ENCODE data around the gene MRPS18B.

Gene MRPS18B

GRCh38 chr6:30617565-30618269, at the start of gene MRPS18B:
Gene MRPS18B (plus strand): TSS chr6:30617840. CDS start chr6:30617866, 26 bp downstream.
- peak; percentile 97 for DNase-seq

- no peak for DNase-seq
Observed at GRCh38 chr6:30568245-30568644, 49.4 kb upstream of the MRPS18B start.

GRCh38 chr6:30570263-30570662, 47.4 kb upstream of the MRPS18B start:
- DNase-seq, result no peak

- DNase-seq, result peak; percentile 3
Observed at GRCh38 chr6:30570740-30571074, 46.9 kb upstream of the MRPS18B start.

GRCh38 chr6:30571075-30571761, 46.4 kb upstream of the MRPS18B start, which contains the start of gene ABCF1:
Gene ABCF1 (plus strand): TSS chr6:30571442. CDS start chr6:30571488, 46 bp downstream.
- DNase-seq, result peak; percentile 96

DNA sequence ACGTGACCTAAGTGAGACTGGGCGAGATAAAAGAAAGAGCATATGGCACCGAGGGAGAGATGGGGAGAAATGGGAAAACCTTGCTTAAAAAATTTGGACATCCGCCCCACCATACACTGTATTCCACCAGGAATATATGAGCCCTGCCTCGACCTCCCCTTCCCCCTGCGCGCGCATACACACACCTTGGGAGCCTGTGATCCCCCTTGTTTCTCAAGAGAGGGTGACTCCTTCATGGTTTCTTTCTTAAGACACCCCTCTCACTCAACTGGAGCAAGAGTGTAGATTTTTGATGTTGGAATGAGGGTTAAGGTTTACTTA, 45.9 kb upstream of the MRPS18B start:
- DNase-seq, result no peak

- DNase-seq, result no peak
Observed at GRCh38 chr6:30572148-30572547, 45.5 kb upstream of the MRPS18B start.

- DNase-seq, result no peak
Observed at GRCh38 chr6:30573113-30573512, 44.5 kb upstream of the MRPS18B start.

DNA sequence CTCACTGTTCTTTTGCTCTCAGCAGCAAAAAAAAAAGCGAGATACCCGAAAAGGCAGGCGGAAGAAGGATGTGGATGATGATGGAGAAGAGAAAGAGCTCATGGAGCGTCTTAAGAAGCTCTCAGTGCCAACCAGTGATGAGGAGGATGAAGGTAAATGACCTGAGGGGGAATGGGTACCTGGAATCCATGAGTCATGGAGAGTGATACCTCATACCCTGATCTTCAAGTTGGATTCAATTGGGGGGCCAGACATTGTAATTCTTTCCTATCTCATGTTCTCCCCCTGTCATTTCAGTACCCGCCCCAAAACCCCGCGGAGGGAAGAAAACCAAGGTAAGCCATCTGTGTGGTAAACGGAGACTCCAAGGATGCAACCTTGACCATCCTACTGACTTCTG, 39.6 kb upstream of the MRPS18B start:
- no peak for DNase-seq

GRCh38 chr6:30583921-30584320, 33.7 kb upstream of the MRPS18B start:
- DNase-seq, result no peak

DNA sequence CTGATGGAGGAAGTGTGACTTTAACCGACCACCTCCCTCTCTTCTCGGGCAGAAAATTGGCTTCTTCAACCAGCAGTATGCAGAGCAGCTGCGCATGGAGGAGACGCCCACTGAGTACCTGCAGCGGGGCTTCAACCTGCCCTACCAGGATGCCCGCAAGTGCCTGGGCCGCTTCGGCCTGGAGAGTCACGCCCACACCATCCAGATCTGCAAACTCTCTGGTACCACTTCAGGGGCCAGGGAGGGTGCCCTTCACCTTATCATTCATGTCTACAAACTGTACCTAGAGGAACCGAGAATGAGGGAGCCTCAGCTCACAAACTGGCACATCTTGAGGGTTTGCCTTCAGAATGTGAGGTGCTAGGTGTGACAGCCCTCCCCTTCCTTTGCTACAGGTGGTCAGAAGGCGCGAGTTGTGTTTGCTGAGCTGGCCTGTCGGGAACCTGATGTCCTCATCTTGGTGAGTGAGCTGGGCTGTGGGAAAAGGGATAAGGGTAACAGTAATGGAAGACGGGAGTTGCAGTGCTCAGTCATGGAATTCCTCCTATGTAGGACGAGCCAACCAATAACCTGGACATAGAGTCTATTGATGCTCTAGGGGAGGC, 27.8 kb upstream of the MRPS18B start:
- DNase-seq, result no peak

- DNase-seq, result no peak
Observed at GRCh38 chr6:30590509-30590908, 27.1 kb upstream of the MRPS18B start.

GRCh38 chr6:30591008-30591407, 26.6 kb upstream of the MRPS18B start:
- DNase-seq, result peak; percentile 57

DNA sequence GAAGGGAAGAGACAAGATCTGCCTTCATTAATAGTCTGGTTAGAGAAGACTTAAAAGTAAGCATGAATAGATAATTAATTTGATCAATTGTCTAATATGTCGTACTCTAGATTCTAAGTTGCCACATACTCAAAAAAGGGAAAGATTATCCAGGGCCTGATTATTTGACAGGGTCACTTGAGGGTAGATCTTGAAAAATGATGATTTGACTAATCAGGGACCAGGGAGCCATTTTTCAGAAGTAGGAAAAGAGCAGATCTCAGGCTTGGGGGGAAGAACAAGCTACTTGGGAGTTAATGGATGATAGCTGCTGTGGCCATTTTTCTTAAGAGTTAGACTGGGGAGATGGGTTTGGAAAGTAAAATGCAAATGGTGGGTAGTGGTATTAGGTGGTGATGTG, 25.4 kb upstream of the MRPS18B start:
- DNase-seq, result no peak

DNA sequence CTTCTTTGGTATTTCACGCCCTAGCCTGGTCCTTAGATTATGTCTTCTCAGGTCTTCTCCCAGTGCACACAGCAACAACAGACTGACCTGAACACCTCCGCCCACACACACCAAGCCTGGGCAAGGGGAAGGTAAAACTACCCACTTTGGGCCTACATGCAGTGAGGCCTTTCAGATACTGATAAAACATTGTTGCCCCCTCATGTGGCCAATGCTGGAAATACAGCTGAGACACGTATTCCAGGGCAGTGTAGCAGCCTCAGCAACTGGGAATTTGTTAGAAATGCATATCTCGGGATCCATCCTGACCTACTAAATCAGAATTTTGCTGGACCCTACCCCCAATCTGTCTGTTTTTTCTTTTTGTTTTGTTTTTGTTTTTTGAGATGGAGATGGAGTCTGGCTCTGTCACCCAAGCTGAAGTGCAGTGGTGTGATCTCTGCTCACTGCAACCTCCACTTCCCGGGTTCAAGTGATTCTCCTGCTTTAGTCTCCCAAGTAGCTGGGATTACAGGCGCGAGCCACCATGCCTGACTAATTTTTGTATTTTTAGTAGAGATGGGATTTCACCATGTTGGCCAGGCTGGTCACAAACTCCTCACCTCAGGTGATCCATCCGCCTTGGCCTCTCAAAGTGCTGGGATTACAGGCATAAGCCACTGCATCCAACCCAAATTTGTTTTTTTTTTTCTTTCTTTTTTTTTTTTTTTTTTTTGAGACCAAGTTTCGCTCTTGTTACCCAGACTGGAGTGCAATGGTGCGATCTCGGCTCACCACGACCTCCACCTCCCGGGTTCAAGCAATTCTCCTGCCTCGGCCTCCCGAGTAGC, 20.1 kb upstream of the MRPS18B start:
- DNase-seq, result peak; percentile 61

GRCh38 chr6:30598912-30599624, 18.6 kb upstream of the MRPS18B start:
- DNase-seq, result no peak

GRCh38 chr6:30599625-30600324, 17.9 kb upstream of the MRPS18B start:
- DNase-seq, result no peak

DNA sequence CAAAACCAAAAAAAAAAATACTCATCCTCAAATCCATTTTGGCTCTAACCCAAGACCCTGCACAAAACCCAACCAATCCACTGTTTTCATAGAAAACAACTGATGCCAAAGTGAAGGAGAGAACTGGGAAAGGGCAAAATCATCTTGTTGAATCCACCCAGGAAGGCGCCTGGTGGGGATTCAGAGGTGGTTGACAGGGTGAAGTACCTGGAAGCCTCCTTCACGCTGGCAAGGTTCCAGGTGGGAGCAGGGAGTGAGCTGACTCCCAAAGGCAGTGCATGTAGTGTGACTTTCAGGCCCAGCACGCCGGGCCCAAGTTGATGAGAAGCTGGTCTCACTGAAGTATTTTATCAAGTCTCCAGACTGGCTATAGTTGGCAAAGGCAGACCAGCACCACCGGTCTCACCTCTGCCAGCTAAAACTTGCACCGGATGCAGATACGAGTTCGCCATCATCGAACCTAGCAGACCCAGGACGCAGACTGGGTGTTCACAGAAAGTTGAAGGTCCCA, 17.1 kb upstream of the MRPS18B start:
- no peak for DNase-seq

- no peak for DNase-seq
Observed at GRCh38 chr6:30601436-30601814, 16.2 kb upstream of the MRPS18B start.

- no peak for DNase-seq
Observed at GRCh38 chr6:30601815-30602641, 15.6 kb upstream of the MRPS18B start.

DNA sequence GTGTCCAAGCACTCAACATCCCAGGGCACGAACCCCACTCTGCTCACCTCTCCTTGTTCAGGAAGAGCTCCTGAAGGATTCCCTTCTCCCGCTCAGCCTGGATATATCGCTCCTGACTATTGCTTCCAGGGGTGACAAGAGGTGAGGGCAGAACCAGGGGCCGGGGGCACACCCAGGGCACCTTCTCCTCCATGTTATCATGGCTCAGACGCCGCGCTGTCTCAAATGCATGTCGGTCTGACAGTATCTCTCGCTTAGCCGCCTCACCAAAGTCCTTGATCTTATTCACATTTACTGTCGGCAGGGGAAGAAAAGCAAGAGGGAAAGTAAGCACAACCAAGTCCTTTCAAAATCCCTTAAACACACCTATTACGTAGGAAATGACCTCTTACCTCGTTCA, 13.7 kb upstream of the MRPS18B start:
- no peak for DNase-seq
